ENCODE measurements around the gene TNFRSF8. TPM values are rescaled to one million over a fixed set of nuclear protein-coding genes. Genes with fewer than 3 reads are reported as not detected.
"Not testable (repeated sequence)": the region's sequence is repeated elsewhere in the genome, so short reads cannot be mapped to it uniquely, and the experiment has no call there.

The TNFRSF8 gene
- total and polyA plus RNA-seq, 7 donors: 0.25 to 0.86 (median 0.49) TPM

- no peaks in the 10 kb centered on the region for H3K4me1 ChIP-seq
- H3K36me3 ChIP-seq (ENCODE audit: insufficient read depth in 1 of 2, low read depth in 1 of 2): no peaks in the 10 kb centered on the region
- no peak for ATAC-seq
- TF ChIP-seq CTCF (IDR thresholded peaks at IDR 0.05): no peak
- DNase-seq: no peak
- peaks cover 7% of the 10 kb centered on the region for H3K9me3 ChIP-seq
- H3K27me3 ChIP-seq (ENCODE audit: insufficient read depth in 3 of 3, low read length in 2 of 3): no peaks in the 10 kb centered on the region
- intact Hi-C loops (cut with DNase I): no loop called here
- no peak overlapping the region for H3K4me3 ChIP-seq
- H3K27ac ChIP-seq: no peak overlapping the region
Observed at GRCh38 chr1:12097321-12097720, 34.2 kb downstream of the TNFRSF8 start.

GRCh38 chr1:12098786-12099185, 35.7 kb downstream of the TNFRSF8 start:
- ATAC-seq (no peak), DNase-seq (no peak)
- no peaks in the 10 kb centered on the region for H3K4me1 ChIP-seq
- no peaks in the 10 kb centered on the region for H3K27me3 ChIP-seq (ENCODE audit: insufficient read depth in 3 of 3, low read length in 2 of 3)
- no peak overlapping the region for H3K4me3 ChIP-seq
- intact Hi-C loops (cut with DNase I): no loop called here
- H3K27ac ChIP-seq: no peak overlapping the region
- 49 to 64% (median 50%) methylated on average over 1 of the region's 1 CpG for WGBS, 3 donors
- TF ChIP-seq CTCF (IDR thresholded peaks at IDR 0.05): no peak
- H3K36me3 ChIP-seq (ENCODE audit: insufficient read depth in 1 of 2, low read depth in 1 of 2): no peaks in the 10 kb centered on the region
- H3K9me3 ChIP-seq: peaks cover 7% of the 10 kb centered on the region

- Histone ChIP-seq H3K4me3 (no peak overlapping the region), H3K36me3 (ENCODE audit: insufficient read depth in 1 of 2, low read depth in 1 of 2) (no peaks in the 10 kb centered on the region), H3K4me1 (no peaks in the 10 kb centered on the region), H3K9me3 (peaks cover 7% of the 10 kb centered on the region), H3K27me3 (ENCODE audit: insufficient read depth in 3 of 3, low read length in 2 of 3) (no peaks in the 10 kb centered on the region), H3K27ac (no peak overlapping the region)
- WGBS, 3 donors: 80 to 86% (median 83%) methylated on average over 7 of the region's 7 CpGs
- ATAC-seq (no peak), DNase-seq (no peak)
- no peak for TF ChIP-seq CTCF (IDR thresholded peaks at IDR 0.05)
- intact Hi-C loops (cut with DNase I): no loop called here
Observed at GRCh38 chr1:12099610-12100009, 36.5 kb downstream of the TNFRSF8 start.

GRCh38 chr1:12100071-12100470, 37.0 kb downstream of the TNFRSF8 start:
- no peaks in the 10 kb centered on the region for H3K4me1 ChIP-seq
- no peak for TF ChIP-seq CTCF (IDR thresholded peaks at IDR 0.05)
- ATAC-seq: no peak
- H3K36me3 ChIP-seq (ENCODE audit: insufficient read depth in 1 of 2, low read depth in 1 of 2): no peaks in the 10 kb centered on the region
- H3K4me3 ChIP-seq: no peak overlapping the region
- WGBS, 3 donors: 88 to 95% (median 91%) methylated on average over 6 of the region's 6 CpGs
- intact Hi-C loops (cut with DNase I): no loop called here
- no peak overlapping the region for H3K27ac ChIP-seq
- DNase-seq: no peak
- H3K27me3 ChIP-seq (ENCODE audit: insufficient read depth in 3 of 3, low read length in 2 of 3): no peaks in the 10 kb centered on the region
- peaks cover 7% of the 10 kb centered on the region for H3K9me3 ChIP-seq

- intact Hi-C loops (cut with DNase I); ATAC-seq; H3K4me1 ChIP-seq; H3K4me3 ChIP-seq; H3K36me3 ChIP-seq (ENCODE audit: insufficient read depth in 1 of 2, low read depth in 1 of 2); H3K27ac ChIP-seq; DNase-seq; H3K27me3 ChIP-seq (ENCODE audit: insufficient read depth in 3 of 3, low read length in 2 of 3); H3K9me3 ChIP-seq: not testable (repeated sequence)
- WGBS, 3 donors: 88 to 93% (median 91%) methylated on average over 3 of the region's 3 CpGs
Observed at GRCh38 chr1:12101120-12101519, 38.0 kb downstream of the TNFRSF8 start.
